Keratinocyte (primary cell): ENCODE measurements around the gene EIF5AL1. TPM values are rescaled to one million over a fixed set of nuclear protein-coding genes. Genes with fewer than 3 reads are reported as not detected.

Experiments
- DNase-seq: peaks from one replicate; pipeline ENCODE4 v3.0.0-alpha.2; 2011; ENCODE audit warnings: low read depth, missing footprints, low spot score
- FAIRE-seq: peaks from 2 replicates; lab custom pipeline; 2011; peaks lifted over from hg19 to GRCh38; lab: Jason Lieb, UNC
- H2AFZ ChIP-seq: 2 replicates; pipeline ENCODE4 v1.6.0; 2012; ENCODE audit warnings: low read length, control low read depth, inconsistent platforms; ENCODE audit not compliant: control insufficient read depth
- H3K27ac ChIP-seq: 2 replicates; pipeline ENCODE4 v1.5.1; 2011; ENCODE audit warnings: low read length; ENCODE audit not compliant: control insufficient read depth, insufficient read depth
- H3K27me3 ChIP-seq: 3 replicates; pipeline ENCODE4 v1.6.0; 2011; ENCODE audit warnings: low read length; ENCODE audit not compliant: control insufficient read depth, insufficient read depth; ENCODE audit errors: extremely low read depth
- H3K36me3 ChIP-seq, 2 experiments: 2 replicates in 1 of 2; 3 replicates in 1 of 2; pipeline ENCODE4 v1.5.1; 2011; ENCODE audit warnings: low read length in 2 of 2, mild to moderate bottlenecking in 1 of 2; ENCODE audit not compliant: control insufficient read depth in 2 of 2, insufficient read depth in 2 of 2; ENCODE audit errors: extremely low read depth in 1 of 2
- H3K4me1 ChIP-seq: 3 replicates; pipeline ENCODE4 v1.5.1; 2011; ENCODE audit warnings: low read length; ENCODE audit not compliant: control insufficient read depth, insufficient read depth; ENCODE audit errors: extremely low read depth
- H3K4me2 ChIP-seq: 3 replicates; pipeline ENCODE4 v1.6.0; 2011; ENCODE audit warnings: low read depth, low read length; ENCODE audit not compliant: control insufficient read depth, insufficient read depth; ENCODE audit errors: extremely low read depth
- H3K4me3 ChIP-seq, 3 experiments: fragments of 200-600 bp in 1 of 3; sonication (generic) in 1 of 3; 2 replicates in 2 of 3; 3 replicates in 1 of 3; pipeline ENCODE4 v1.5.1; 2011 to 2016; ENCODE audit warnings: low read length in 3 of 3, mild to moderate bottlenecking in 3 of 3, control low read depth in 2 of 3, inconsistent platforms in 1 of 3, low read depth in 1 of 3, mixed read lengths in 1 of 3, mixed run types in 1 of 3, moderate library complexity in 1 of 3; ENCODE audit not compliant: control insufficient read depth in 2 of 3, insufficient read depth in 2 of 3; ENCODE audit errors: extremely low read depth in 1 of 3
- H3K79me2 ChIP-seq: 2 replicates; pipeline ENCODE4 v1.6.0; 2012; ENCODE audit warnings: low read length; ENCODE audit not compliant: control insufficient read depth, insufficient read depth
- H3K9ac ChIP-seq: 3 replicates; pipeline ENCODE4 v1.6.0; 2011; ENCODE audit warnings: low read length; ENCODE audit not compliant: control insufficient read depth, insufficient read depth; ENCODE audit errors: extremely low read depth
- H3K9me1 ChIP-seq: 3 replicates; pipeline ENCODE4 v1.6.0; 2011; ENCODE audit warnings: low read length; ENCODE audit not compliant: control insufficient read depth, insufficient read depth; ENCODE audit errors: extremely low read depth
- H3K9me3 ChIP-seq: 2 replicates; pipeline ENCODE4 v1.5.1; 2012; ENCODE audit warnings: low read depth, low read length; ENCODE audit not compliant: control insufficient read depth
- H4K20me1 ChIP-seq: 3 replicates; pipeline ENCODE4 v1.6.0; 2011; ENCODE audit warnings: low read length; ENCODE audit not compliant: control insufficient read depth, insufficient read depth; ENCODE audit errors: extremely low read depth
- EZH2 ChIP-seq: IDR thresholded peaks from one replicate; pipeline ENCODE4 v1.6.1; 2012; ENCODE audit warnings: inconsistent platforms, mild to moderate bottlenecking, low read length, moderate library complexity
- dilution Hi-C: fragments of 300-500 bp; cut with MboI; formaldehyde crosslinking; loops from one replicate; pipeline ENCODE4 v1.7.0; 2020; ENCODE audit warnings: low sequenced_read_pairs; ENCODE audit not compliant: extremely low pct_ligation_motif_present
- polyA plus RNA-seq, 5 experiments: library from polyadenylated mRNA; depleted of rRNA in 3 of 5; stranded (reverse) in 3 of 5; stranded (forward) in 1 of 5; unstranded in 1 of 5; fragments of >200 nt; gene quantifications; 1 replicate in 1 of 5; 2 replicates in 3 of 5; 3 replicates in 1 of 5; pipeline versions ENCODE4 v1.2.1 to v1.2.3, GENCODE V29; 2011 to 2012; ENCODE audit warnings: missing spikeins in 2 of 5, low read depth in 1 of 5, low replicate concordance in 1 of 5
- TF ChIP-seq, protein P1 (sequence below), 3 experiments: IDR thresholded peaks in 1 of 3; conservative IDR thresholded peaks in 1 of 3; optimal IDR thresholded peaks in 1 of 3; 2 replicates in 2 of 3; 3 replicates in 1 of 3; pipeline versions ENCODE3 to v1.5.1; 2011; ENCODE audit warnings: low read length in 3 of 3, mild to moderate bottlenecking in 3 of 3, moderate library complexity in 2 of 3, control low read depth in 1 of 3, inconsistent platforms in 1 of 3; ENCODE audit not compliant: insufficient read depth in 2 of 3; ENCODE audit errors: extremely low read depth in 1 of 3

Gene EIF5AL1
- polyA plus RNA-seq, 1 donor (not counting 4 experiments of a cell fraction or from before 2014, with no cell fraction given) = 1.2 TPM

GRCh38 chr10:79491143-79491835 lies 21.0 kb upstream of the EIF5AL1 start:
- no peak for DNase-seq
- FAIRE-seq = no peak
- H3K4me2 ChIP-seq = no peak overlapping the region
- no peaks in the 10 kb centered on the region for H3K9me1 ChIP-seq
- no peaks in the 10 kb centered on the region for H3K27me3 ChIP-seq
- H3K36me3 ChIP-seq = no peaks in the 10 kb centered on the region
- dilution Hi-C loops = no loop called here
- H3K9me3 ChIP-seq = no peaks in the 10 kb centered on the region
- H3K9ac ChIP-seq = no peak overlapping the region
- H3K79me2 ChIP-seq = no peaks in the 10 kb centered on the region
- no peak overlapping the region for H3K27ac ChIP-seq
- TF ChIP-seq, protein P1, sequence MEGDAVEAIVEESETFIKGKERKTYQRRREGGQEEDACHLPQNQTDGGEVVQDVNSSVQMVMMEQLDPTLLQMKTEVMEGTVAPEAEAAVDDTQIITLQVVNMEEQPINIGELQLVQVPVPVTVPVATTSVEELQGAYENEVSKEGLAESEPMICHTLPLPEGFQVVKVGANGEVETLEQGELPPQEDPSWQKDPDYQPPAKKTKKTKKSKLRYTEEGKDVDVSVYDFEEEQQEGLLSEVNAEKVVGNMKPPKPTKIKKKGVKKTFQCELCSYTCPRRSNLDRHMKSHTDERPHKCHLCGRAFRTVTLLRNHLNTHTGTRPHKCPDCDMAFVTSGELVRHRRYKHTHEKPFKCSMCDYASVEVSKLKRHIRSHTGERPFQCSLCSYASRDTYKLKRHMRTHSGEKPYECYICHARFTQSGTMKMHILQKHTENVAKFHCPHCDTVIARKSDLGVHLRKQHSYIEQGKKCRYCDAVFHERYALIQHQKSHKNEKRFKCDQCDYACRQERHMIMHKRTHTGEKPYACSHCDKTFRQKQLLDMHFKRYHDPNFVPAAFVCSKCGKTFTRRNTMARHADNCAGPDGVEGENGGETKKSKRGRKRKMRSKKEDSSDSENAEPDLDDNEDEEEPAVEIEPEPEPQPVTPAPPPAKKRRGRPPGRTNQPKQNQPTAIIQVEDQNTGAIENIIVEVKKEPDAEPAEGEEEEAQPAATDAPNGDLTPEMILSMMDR (optimal IDR thresholded peaks at IDR 0.05 in 1 of 3, IDR thresholded peaks at IDR 0.05 in 1 of 3, conservative IDR thresholded peaks at IDR 0.05 in 1 of 3; ENCODE audit: extremely low read depth in 1 of 3, insufficient read depth in 2 of 3, low read length in 3 of 3) = peak; percentile 21 to 42 (median 30)
- no peak for TF ChIP-seq EZH2
- H3K4me1 ChIP-seq = peaks cover 13% of the 10 kb centered on the region
- H4K20me1 ChIP-seq = no peaks in the 10 kb centered on the region
- no peak overlapping the region for H2AFZ ChIP-seq
- H3K4me3 ChIP-seq = no peak overlapping the region

DNA sequence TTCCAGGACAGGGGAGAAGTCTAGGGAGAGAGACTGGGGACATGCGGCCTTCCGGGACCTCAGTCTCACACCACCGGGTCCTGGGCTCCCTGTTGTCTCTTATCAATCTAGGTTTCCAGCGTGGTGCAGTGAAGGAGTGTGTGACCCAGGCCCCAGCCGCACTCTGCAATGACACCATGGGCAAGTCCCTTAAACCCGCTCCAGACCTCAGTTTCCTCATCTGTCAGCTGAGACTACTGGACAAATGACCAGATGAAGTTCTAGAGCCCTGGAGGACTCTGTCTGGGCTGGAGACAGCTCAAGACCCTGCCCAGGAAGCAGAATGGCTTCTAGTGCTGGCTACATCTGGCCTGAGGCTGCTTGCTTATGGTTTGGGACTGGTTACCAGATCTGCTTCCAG lies 20.1 kb upstream of the EIF5AL1 start:
- Histone ChIP-seq H2AFZ (no peak overlapping the region), H3K9ac (no peak overlapping the region), H3K4me1 (peaks cover 13% of the 10 kb centered on the region), H3K9me1 (no peaks in the 10 kb centered on the region), H3K4me3 (no peak overlapping the region), H3K27ac (no peak overlapping the region), H3K79me2 (no peaks in the 10 kb centered on the region), H3K27me3 (peaks cover 4% of the 10 kb centered on the region), H3K9me3 (no peaks in the 10 kb centered on the region), H4K20me1 (no peaks in the 10 kb centered on the region), H3K36me3 (no peaks in the 10 kb centered on the region), H3K4me2 (no peak overlapping the region)
- DNase-seq (no peak), FAIRE-seq (no peak)
- TF ChIP-seq, protein P1 (optimal IDR thresholded peaks at IDR 0.05 in 1 of 3, IDR thresholded peaks at IDR 0.05 in 1 of 3, conservative IDR thresholded peaks at IDR 0.05 in 1 of 3; ENCODE audit: extremely low read depth in 1 of 3, insufficient read depth in 2 of 3, low read length in 3 of 3) = no peak
- no peak for TF ChIP-seq EZH2
- dilution Hi-C loops = no loop called here
